ENCODE measurements around the gene NELFE.
"Not testable (repeated sequence)": the region's sequence is repeated elsewhere in the genome, so short reads cannot be mapped to it uniquely, and the experiment has no call there.

GRCh38 chr6:32004393-32004792 is 45.6 kb upstream of the NELFE start:
- TF ChIP-seq CTCF, POLR2A (IDR thresholded peaks at IDR 0.05): not testable (repeated sequence)
